Measurements from ENCODE around the gene PCSK9. TPM values are rescaled to one million over a fixed set of nuclear protein-coding genes. Genes with fewer than 3 reads are reported as not detected.

Gene PCSK9
- total RNA-seq, 4 donors from 2014 or later = not detected

Other genes starting within 250 kb of the PCSK9 start
- 10 to 100 TPM in 3 of 4 donors, 1 to 10 TPM in 1; 8.0 to 14.0 (median 11.1) TPM for gene TTC22, start 238.2 kb upstream of the PCSK9 start, total RNA-seq
- gene DHCR24, start 152.4 kb upstream of the PCSK9 start, total RNA-seq = 10 to 100 TPM; 22.4 to 82.2 (median 40.4) TPM
- under 1 TPM in 1 of 4 donors, not detected in 3; 0.45 TPM for gene TMEM61, start 58.9 kb upstream of the PCSK9 start, total RNA-seq
- gene BSND, start 40.6 kb upstream of the PCSK9 start, total RNA-seq = not detected
- 10 to 100 TPM; 38.5 to 74.6 (median 43.4) TPM for gene USP24, start 175.8 kb downstream of the PCSK9 start, total RNA-seq

All from thyroid gland (tissue), 4 donors.